WTC11 (cell line): Measurements from ENCODE around the gene PRR18. TPM values are rescaled to one million over a fixed set of nuclear protein-coding genes. Genes with fewer than 3 reads are reported as not detected.

Experiments
- ATAC-seq: fragments of 200-7000 bp; cut with Tn5 transposase; 2 replicates; pipeline ENCODE4 v1.10.0; 2021; ENCODE audit warnings: mild to moderate bottlenecking, moderate library complexity
- CTCF ChIA-PET: fragments of 300-600 bp; sonication (Branson Sonifier 250); formaldehyde crosslinking; loops from one replicate; lab custom pipeline; 2021; ENCODE audit warnings: antibody characterized with exemption; lab: Charles Lee
- POLR2A ChIA-PET: fragments of 350-600 bp; sonication (Branson Sonifier 250); formaldehyde crosslinking; loops from one replicate; lab custom pipeline; 2021; ENCODE audit warnings: antibody characterized with exemption; lab: Charles Lee
- DNase-seq: peaks from one replicate; pipeline ENCODE4 v3.0.0; 2021; ENCODE audit warnings: low spot score
- H3K27ac Mint-ChIP-seq: 2 replicates; pipeline ENCODE4 v1.8.0; 2021; ENCODE audit warnings: mixed read lengths
- H3K27me3 Mint-ChIP-seq: 2 replicates; pipeline ENCODE4 v1.8.0; 2021; ENCODE audit warnings: low read depth, mild to moderate bottlenecking, moderate library complexity, mixed read lengths
- H3K36me3 Mint-ChIP-seq: 2 replicates; pipeline ENCODE4 v1.8.0; 2021; ENCODE audit warnings: mixed read lengths
- H3K4me1 Mint-ChIP-seq: 2 replicates; pipeline ENCODE4 v1.8.0; 2022; ENCODE audit warnings: mixed read lengths
- H3K4me3 Mint-ChIP-seq: 2 replicates; pipeline ENCODE4 v1.8.0; 2021; ENCODE audit warnings: mild to moderate bottlenecking, moderate library complexity, mixed read lengths
- H3K9me3 Mint-ChIP-seq: 2 replicates; pipeline ENCODE4 v1.8.0; 2021; ENCODE audit warnings: mixed read lengths
- AR ChIP-seq: fragments of 250-450 bp; sonication (Bioruptor Pico); IDR thresholded peaks from 2 replicates; pipeline ENCODE4 v1.9.0; 2021; ENCODE audit warnings: mild to moderate bottlenecking
- ARID4B ChIP-seq: sonication (generic); formaldehyde crosslinking; IDR thresholded peaks from 2 replicates; pipeline ENCODE4 v1.8.0; 2023; ENCODE audit warnings: missing genetic modification reagents, mild to moderate bottlenecking, borderline replicate concordance
- ATF2 ChIP-seq: sonication (generic); formaldehyde crosslinking; IDR thresholded peaks from 2 replicates; pipeline ENCODE4 v1.8.1; 2022; ENCODE audit warnings: low read depth, missing genetic modification reagents, borderline replicate concordance
- CREM ChIP-seq: sonication (generic); formaldehyde crosslinking; IDR thresholded peaks from 2 replicates; pipeline ENCODE4 v1.8.1; 2022; ENCODE audit warnings: mild to moderate bottlenecking, missing genetic modification reagents, moderate library complexity
- E2F5 ChIP-seq: sonication (generic); formaldehyde crosslinking; IDR thresholded peaks from 2 replicates; pipeline ENCODE4 v1.8.1; 2022; ENCODE audit warnings: mild to moderate bottlenecking, moderate library complexity, missing genetic modification reagents
- FOXP1 ChIP-seq: sonication (generic); formaldehyde crosslinking; IDR thresholded peaks from 2 replicates; pipeline ENCODE4 v1.8.0; 2022; ENCODE audit warnings: missing genetic modification reagents, mild to moderate bottlenecking, moderate library complexity, borderline replicate concordance
- GABPB1 ChIP-seq: sonication (generic); formaldehyde crosslinking; IDR thresholded peaks from 2 replicates; pipeline ENCODE4 v1.8.1; 2023; ENCODE audit warnings: mild to moderate bottlenecking, missing genetic modification reagents
- JUN ChIP-seq: sonication (generic); formaldehyde crosslinking; IDR thresholded peaks from 2 replicates; pipeline ENCODE4 v1.8.0; 2023; ENCODE audit warnings: mild to moderate bottlenecking, missing genetic modification reagents
- MXD4 ChIP-seq: fragments of 250-450 bp; sonication (Bioruptor Pico); IDR thresholded peaks from 2 replicates; pipeline ENCODE4 v1.8.0; 2021; ENCODE audit warnings: mild to moderate bottlenecking, moderate library complexity, borderline replicate concordance
- OVOL2 ChIP-seq: fragments of 250-450 bp; sonication (Bioruptor Pico); IDR thresholded peaks from 2 replicates; pipeline ENCODE4 v1.9.0; 2021; ENCODE audit warnings: mild to moderate bottlenecking, borderline replicate concordance
- RORB ChIP-seq: fragments of 250-450 bp; sonication (Bioruptor Pico); IDR thresholded peaks from 2 replicates; pipeline ENCODE4 v1.9.0; 2021; ENCODE audit warnings: mild to moderate bottlenecking
- SOX15 ChIP-seq: fragments of 250-450 bp; sonication (Bioruptor Pico); IDR thresholded peaks from 2 replicates; pipeline ENCODE4 v1.9.0; 2021; ENCODE audit warnings: mild to moderate bottlenecking
- STAT6 ChIP-seq: sonication (generic); formaldehyde crosslinking; conservative IDR thresholded peaks from 2 replicates; pipeline ENCODE4 v1.8.1; 2023; ENCODE audit warnings: mild to moderate bottlenecking, low read depth, missing genetic modification reagents, moderate library complexity
- ZMAT4 ChIP-seq: fragments of 250-450 bp; sonication (Bioruptor Pico); IDR thresholded peaks from 2 replicates; pipeline ENCODE4 v1.9.0; 2021; ENCODE audit warnings: mild to moderate bottlenecking
- ZNF138 ChIP-seq: sonication (generic); formaldehyde crosslinking; conservative IDR thresholded peaks from 2 replicates; pipeline ENCODE4 v1.8.1; 2022; ENCODE audit warnings: mild to moderate bottlenecking, moderate library complexity, missing genetic modification reagents
- ZNF219 ChIP-seq: sonication (generic); formaldehyde crosslinking; IDR thresholded peaks from 2 replicates; pipeline ENCODE4 v1.8.0; 2023; ENCODE audit warnings: missing genetic modification reagents, mild to moderate bottlenecking, borderline replicate concordance
- ZNF396 ChIP-seq: fragments of 250-450 bp; sonication (Bioruptor Pico); IDR thresholded peaks from 2 replicates; pipeline ENCODE4 v1.8.0; 2021; ENCODE audit warnings: mild to moderate bottlenecking, moderate library complexity, borderline replicate concordance
- ZNF512 ChIP-seq: sonication (generic); formaldehyde crosslinking; IDR thresholded peaks from 2 replicates; pipeline ENCODE4 v1.8.1; 2022; ENCODE audit warnings: missing genetic modification reagents, borderline replicate concordance
- total RNA-seq: library from RNA; stranded (reverse); gene quantifications from 3 replicates; pipeline ENCODE4 v1.2.3, GENCODE V29; 2021

PRR18 gene
- total RNA-seq, 1 experiment from 2014 or later: 0.52 TPM

GRCh38 chr6:166285233-166285632 is 23.0 kb downstream of the PRR18 start:
- Mint-ChIP-seq H3K4me3 (no peak overlapping the region), H3K27ac (no peak overlapping the region), H3K9me3 (no peaks in the 10 kb centered on the region), H3K27me3 (no peaks in the 10 kb centered on the region; the same call in 1 of the 2 replicates), H3K36me3 (no peaks in the 10 kb centered on the region), H3K4me1 (peaks cover 5% of the 10 kb centered on the region; the same call in 1 of the 2 replicates)
- no peak for ATAC-seq
- no peak for DNase-seq
- ChIA-PET POLR2A (no interaction called here), CTCF (interaction anchor here (1.1 to 2.2 kb wide), 3 partner anchors 9 to 115 kb away, joined by 4 to 10 read pairs (median 7); partner anchors contain the start of gene PRR18)
- no peak for TF ChIP-seq RORB (CRISPR knock-in tag)
- no peak for TF ChIP-seq JUN (CRISPR knock-in tag)
- TF ChIP-seq ZNF396 (CRISPR knock-in tag): no peak
- no peak for TF ChIP-seq SOX15 (CRISPR knock-in tag)
- TF ChIP-seq ZMAT4 (CRISPR knock-in tag): no peak
- TF ChIP-seq ARID4B (CRISPR knock-in tag): no peak
- TF ChIP-seq CREM (CRISPR knock-in tag): no peak
- no peak for TF ChIP-seq GABPB1 (CRISPR knock-in tag)
- no peak for TF ChIP-seq OVOL2 (CRISPR knock-in tag)
- TF ChIP-seq ZNF512 (CRISPR knock-in tag): no peak
- no peak for TF ChIP-seq STAT6 (CRISPR knock-in tag)
- no peak for TF ChIP-seq AR (CRISPR knock-in tag)

- Mint-ChIP-seq H3K27me3 (no peaks in the 10 kb centered on the region; the same call in 1 of the 2 replicates), H3K36me3 (no peaks in the 10 kb centered on the region), H3K4me3 (no peak overlapping the region), H3K9me3 (peaks cover 1% of the 10 kb centered on the region; the same call in 1 of the 2 replicates), H3K4me1 (peaks cover 5% of the 10 kb centered on the region; the same call in 1 of the 2 replicates), H3K27ac (no peak overlapping the region)
- ChIA-PET CTCF (interaction anchor here (1.1 to 2.2 kb wide), 3 partner anchors 9 to 116 kb away, joined by 4 to 10 read pairs (median 7); partner anchors contain the start of gene PRR18), POLR2A (no interaction called here)
- DNase-seq (no peak), ATAC-seq (no peak)
- no peak for TF ChIP-seq E2F5 (CRISPR knock-in tag)
- no peak for TF ChIP-seq ATF2 (CRISPR knock-in tag)
- no peak for TF ChIP-seq ZNF138 (CRISPR knock-in tag)
- no peak for TF ChIP-seq MXD4 (CRISPR knock-in tag)
- TF ChIP-seq ZNF512 (CRISPR knock-in tag): no peak
- no peak for TF ChIP-seq ZNF219
- no peak for TF ChIP-seq FOXP1 (CRISPR knock-in tag)
Measured at GRCh38 chr6:166284640-166285039, 23.6 kb downstream of the PRR18 start.
